H54 (cell line): ENCODE data around the gene MAP2K7.
"Not testable (repeated sequence)": the region's sequence is repeated elsewhere in the genome, so short reads cannot be mapped to it uniquely, and the experiment has no call there.

ENCODE experiments used
- DNase-seq: peaks from one replicate; pipeline ENCODE4 v3.0.0; 2011; ENCODE audit warnings: low spot score, mixed read lengths; ENCODE audit not compliant: insufficient read length
- FAIRE-seq: peaks from 3 replicates; lab custom pipeline; 2011; peaks lifted over from hg19 to GRCh38; lab: Jason Lieb, UNC
- POLR2A ChIP-seq: IDR thresholded peaks from 2 replicates; pipeline ENCODE4 v1.6.1; 2011; ENCODE audit warnings: low read depth, mild to moderate bottlenecking, low read length

The MAP2K7 gene

DNA sequence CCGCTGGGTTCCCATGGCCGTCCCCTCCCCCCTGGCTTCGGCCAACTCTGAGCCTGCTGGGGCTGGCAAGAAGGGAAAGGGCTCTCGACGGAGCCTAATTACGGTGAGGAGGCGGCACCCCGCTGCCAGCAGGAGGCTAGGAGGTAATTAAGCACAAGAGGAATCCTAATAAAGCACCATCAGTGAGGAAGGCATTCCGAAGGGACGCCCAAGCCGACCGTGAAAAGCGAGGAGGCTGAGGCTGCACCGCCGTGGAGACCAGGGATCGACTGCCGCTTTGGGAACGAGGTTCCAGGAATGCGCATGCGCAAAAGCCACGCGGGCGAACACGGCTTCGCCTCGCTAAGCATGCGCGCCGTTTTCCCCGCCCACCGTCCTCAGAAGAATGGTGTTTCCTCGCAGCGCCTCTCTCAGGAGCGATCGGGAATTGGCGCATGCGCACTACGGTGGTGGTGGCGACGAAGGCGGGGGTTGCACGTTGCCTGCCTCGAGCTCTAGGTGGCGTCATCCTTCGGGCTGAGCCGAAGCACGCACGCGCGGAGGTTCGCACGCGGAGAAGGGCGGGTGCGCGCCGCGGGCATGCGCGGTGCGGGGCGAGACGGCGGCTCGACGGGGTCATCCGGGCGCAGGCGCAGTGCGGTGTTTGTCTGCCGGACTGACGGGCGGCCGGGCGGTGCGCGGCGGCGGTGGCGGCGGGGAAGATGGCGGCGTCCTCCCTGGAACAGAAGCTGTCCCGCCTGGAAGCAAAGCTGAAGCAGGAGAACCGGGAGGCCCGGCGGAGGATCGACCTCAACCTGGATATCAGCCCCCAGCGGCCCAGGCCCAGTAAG lies at the start of gene MAP2K7:
Gene MAP2K7, plus strand, starts transcription at position 634 of the 830 bp plus-strand sequence. Its CDS starts 68 bp downstream, at position 702.
- peak; percentile 97 for TF ChIP-seq POLR2A
- DNase-seq (peak; percentile 96), FAIRE-seq (peak; percentile 92)

DNA sequence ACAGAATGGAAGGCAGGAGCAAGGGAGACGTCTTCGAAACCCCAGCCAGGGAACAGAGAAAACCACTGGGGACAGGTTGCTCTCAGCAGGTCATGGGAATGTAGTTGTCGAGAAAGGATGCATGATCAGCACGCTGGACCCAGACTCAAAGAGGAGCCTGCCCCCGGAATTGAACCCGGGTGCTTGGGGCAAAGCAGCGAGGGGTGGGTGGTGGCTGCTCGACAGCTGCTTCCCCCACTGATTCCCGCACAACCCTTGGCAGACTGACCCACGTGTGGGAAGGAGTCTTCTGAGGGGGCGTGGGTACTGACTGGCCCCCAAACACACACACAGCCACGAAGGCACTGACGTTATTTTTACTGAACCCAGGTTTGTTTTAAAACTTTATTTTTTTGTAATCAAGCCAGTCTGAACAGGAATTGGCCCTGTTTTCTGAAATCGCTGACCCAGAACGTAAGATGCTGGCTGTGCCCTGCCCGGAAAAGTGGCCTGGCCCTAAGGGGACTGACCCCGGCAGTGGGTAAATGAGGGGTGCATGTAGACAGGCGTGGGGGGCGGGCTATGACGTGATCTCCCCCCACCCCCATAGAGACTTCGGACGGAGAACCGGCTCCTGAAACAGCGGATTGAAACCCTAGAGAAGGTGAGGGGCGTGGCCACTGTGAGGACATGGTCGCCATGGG lies 48.1 kb upstream of the MAP2K7 start:
- FAIRE-seq (no peak), DNase-seq (no peak)
- no peak for TF ChIP-seq POLR2A

DNA sequence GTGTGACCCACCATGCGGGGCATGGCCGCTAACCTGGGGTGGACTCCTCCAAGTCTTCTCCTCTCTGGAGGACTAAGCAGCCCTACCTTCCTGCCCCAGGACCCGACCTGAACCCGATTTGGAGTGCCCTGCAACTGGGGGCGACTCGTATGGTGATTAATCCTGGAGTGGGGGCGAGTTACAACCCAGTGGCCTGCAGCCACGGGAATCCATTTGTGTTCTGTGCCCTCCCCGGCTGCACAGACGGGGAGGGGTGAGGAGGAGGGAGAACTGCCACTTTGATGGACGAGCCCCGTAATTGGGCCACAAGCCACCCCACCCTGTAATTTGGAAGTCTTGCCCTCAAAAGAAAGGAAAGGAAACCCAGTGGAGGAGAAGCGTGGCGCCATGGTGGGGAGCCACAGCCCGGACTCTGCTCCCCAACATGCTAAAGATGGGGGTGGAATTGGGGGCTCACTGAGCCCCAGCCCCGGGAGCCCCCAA lies 47.5 kb upstream of the MAP2K7 start:
- no peak for TF ChIP-seq POLR2A
- FAIRE-seq, result no peak
- no peak for DNase-seq

DNA sequence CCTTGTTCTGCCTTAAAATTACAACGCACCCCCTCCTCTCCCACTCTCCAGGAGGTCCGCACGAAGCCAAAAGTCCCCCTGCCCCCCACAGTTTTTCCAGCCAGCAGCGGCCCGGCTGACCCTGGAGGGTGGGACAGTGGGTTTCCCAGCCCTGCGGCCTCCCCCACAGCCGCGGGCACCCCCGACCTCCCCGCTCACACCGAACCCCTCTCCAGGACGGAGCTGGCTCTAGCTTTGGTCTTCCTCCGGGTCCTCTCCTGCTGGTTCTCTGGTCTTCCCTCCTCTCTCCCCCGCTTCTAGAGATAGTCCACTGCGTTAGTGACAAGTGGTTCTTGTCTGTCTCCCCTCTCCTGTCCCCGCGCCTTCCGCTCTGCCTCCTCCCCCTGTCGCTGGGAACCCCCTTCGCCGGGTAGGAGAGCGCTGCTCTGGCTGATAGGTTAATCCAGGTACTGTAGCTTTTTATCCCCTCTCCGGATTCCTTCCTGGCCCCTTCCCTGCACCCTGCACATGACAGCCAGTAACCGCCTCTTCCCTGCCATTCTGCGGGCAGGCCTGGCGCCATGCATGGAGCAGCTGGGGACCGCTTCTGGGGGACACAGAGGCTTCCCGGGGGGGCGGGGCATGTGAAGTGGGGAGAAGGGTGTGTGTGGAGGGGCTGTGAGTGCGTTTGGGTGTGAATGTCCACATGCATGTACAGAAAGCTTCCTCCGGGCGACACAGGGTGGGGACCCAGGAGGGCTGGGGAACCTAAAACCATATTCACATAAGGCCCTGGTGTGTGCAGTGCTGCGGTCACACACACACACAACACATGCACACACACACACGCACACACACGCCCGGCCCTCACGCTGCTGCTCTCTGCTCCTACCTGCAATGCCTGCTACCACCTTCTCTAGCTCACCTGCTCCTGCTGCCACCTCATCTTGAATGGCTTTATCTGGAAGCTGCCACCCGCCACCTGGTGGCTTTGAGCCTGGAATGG lies 46.7 kb upstream of the MAP2K7 start:
- FAIRE-seq, result no peak
- DNase-seq, result no peak
- TF ChIP-seq POLR2A, result no peak

DNA sequence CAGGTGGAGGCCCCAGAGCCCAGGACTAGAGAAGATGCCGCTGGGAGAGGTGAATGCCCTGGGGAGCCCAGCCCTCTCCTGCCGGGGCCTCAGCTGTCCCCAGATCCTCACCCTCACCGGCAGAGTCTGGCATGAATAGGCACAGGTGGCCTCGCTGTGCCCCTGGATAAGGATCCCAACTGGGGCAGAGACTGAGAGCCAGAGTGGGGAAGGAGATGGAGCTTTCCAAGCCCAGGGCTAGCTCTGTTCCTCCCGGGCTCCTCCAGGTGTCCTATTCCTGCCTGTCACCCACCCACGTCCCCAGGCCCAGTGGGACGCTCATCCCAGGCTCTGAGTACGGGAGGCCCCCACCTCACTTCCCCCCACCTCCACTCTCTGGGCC lies 46.0 kb upstream of the MAP2K7 start:
- TF ChIP-seq POLR2A, result no peak
- DNase-seq (no peak), FAIRE-seq (no peak)

DNA sequence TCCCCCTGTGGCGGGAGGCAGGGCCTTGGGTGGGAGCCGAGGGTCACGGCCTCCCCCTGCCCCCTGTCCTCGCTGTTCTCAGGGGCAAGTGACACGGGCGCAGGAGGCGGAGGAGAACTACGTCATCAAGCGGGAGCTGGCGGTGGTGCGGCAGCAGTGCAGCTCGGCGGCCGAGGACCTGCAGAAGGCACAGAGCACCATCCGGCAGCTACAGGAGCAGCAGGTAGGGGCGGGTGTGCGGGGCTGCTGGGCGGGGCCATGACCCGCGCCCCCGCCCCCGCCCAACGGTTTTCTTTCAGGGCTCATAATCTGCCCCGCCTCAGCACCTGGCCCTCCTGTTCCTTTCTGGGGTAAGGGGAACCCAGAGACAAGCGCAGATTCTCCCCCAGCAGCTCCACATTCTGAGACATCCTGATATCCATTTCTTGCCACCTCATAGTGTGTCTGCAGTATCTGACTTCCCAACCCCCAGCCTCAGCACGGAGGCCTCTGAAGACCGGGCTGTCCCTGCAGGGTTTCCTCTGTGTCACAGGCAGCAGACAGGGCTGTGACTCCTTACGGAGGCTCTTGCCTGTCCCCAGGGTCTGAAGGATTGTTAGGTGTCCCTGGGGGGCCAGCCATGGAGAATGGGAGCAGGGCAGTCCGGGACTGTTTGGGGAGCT lies 45.4 kb upstream of the MAP2K7 start:
- DNase-seq, result no peak
- no peak for FAIRE-seq
- TF ChIP-seq POLR2A, result no peak

DNA sequence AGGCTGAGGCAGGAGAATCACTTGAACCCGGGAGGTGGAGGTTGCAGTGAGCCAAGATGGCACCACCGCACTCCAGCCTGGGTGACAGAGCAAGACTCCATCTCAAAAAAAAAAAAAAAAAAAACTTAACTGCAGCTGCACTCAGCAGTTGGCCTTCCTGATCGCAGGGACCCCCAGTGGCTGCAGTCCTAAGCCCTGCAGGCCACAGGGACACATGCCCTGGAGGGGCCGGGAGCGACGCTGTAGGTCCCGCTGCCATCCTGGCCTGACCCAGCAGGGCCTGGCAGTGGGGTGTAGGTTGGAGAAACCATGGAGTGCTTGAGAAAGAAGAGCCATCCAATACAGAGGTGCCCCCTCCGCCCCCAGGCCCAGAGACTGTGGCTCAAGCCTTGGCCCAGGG lies 44.6 kb upstream of the MAP2K7 start:
- DNase-seq, FAIRE-seq: not testable (repeated sequence)

DNA sequence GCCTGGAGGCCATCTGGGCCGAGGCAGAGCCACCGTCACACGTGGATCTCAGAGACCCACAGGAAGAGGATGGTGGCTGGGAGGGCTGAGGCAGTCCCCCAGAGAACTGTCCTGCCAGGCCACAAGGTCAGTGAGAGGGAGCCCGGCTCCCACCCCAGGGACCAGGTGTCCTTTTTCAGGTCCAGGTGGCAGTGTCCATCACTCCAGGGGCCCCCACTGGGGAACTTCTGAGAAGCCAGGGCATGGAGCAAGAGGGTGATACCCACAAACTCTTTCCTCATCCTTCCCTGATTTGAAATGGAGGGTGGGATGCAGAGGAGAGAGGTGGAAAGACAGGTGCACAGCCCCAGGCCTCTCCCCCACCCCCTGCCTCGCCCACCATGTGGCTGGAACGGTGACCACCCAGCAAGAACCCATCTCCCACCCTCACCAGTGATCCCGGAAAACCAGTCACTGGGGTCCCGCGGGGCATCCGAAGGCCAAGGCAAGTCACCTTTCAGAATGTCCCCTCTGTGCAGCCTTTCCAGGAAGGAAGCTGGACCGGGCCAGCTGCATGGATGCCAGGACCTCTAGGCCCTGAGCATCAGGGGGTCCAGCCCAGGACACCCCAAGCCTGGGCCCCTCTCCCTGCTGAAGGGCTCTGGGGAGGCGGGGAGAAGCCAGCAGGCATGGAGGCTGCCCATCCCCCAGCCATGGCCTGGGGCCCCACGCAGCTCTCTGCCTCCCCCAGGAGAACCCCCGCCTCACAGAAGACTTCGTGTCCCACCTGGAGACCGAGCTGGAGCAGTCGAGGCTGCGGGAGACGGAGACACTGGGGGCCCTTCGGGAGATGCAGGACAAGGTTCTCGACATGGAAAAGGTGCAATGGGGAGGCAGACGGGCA lies 43.6 kb upstream of the MAP2K7 start:
- no peak for DNase-seq
- no peak for FAIRE-seq
- TF ChIP-seq POLR2A, result no peak

DNA sequence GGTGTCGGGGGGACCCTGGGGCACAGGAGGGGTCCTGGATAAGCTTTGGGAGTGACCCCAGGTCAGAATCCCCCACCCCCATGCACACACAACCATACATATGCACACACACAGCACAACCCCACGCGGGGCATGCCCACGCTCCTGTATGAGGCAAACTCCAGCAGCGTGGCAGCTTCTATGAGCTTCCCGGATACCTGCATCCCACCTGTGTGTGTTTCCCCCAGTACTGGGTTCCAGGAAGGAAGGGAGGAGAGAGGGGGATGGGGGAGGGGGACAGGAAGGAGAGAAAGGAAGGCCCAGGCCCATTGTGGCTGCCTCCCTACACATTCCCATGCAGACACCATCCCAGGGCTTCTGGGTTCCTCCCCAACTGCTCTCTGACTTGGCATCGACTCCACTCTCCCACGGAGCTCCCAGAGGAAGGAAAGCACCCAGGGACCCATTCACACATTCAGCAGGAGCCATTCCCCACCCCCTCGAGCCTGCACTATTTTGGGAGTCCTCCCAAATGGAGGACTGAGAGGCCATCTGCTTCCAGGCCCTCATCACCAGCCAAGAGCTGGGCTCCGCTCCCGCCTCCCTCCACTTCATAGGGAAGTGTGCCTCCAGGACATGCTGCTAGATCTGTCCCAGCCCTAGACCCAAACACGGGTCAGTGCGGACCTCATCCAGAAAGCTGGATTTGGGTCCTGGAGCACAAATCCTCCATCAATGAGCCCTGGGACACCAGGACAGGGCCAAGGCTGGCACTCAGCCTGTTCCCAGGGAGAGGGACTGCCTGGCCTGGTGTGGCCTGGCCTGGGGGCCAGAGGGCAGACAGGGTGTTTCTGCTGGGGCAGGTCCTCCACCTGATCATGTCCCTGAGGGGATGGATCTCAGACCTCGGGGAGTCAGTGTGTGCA lies 42.7 kb upstream of the MAP2K7 start:
- DNase-seq (no peak), FAIRE-seq (no peak)

DNA sequence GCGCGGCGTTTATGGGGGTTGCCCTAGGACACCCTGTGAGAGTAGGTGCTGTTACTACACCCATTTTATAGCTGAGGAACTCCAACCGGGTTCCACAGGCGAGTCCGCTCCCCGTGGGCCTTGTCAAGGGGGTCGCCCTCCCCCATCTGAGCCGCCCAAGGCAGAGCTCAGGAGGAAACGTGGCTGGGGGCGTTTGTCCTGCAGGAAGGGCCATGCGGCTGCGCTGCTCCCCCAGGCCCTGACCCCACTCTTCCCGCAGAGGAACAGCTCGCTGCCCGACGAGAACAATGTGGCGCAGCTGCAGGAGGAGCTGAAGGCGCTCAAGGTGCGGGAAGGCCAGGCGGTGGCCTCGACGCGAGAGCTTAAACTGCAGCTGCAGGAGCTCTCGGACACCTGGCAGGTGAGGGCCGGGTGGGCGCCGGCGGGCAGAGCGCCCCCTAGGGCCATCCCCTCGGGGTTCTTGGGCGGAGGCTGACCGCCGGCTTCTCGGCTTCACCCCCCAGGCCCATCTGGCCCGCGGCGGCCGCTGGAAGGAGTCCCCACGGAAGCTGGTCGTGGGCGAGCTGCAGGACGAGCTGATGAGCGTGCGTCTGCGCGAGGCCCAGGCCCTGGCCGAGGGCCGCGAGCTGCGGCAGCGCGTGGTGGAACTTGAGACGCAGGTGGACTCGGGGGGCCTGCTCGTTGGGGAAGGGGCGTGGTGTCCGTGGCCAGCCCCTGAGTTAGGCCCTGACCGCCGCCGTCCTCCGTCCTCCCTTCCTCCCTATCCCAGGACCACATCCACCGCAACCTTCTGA lies 41.9 kb upstream of the MAP2K7 start:
- no peak for DNase-seq
- FAIRE-seq, result no peak
- TF ChIP-seq POLR2A, result no peak

More for the DNA sequence above, 42.7 kb upstream of the MAP2K7 start:
- no peak for TF ChIP-seq POLR2A
